Activated naive CD8-positive, alpha-beta T cell (primary cell): Measurements from ENCODE around the gene SPPL3.

ENCODE experiments used
- H3K27ac Mint-ChIP-seq: one replicate; pipeline ENCODE4 v1.8.0; 2021; ENCODE audit warnings: mixed read lengths
- H3K27me3 Mint-ChIP-seq: one replicate; pipeline ENCODE4 v1.8.0; 2021; ENCODE audit warnings: mixed read lengths
- H3K36me3 Mint-ChIP-seq: one replicate; pipeline ENCODE4 v1.8.0; 2021; ENCODE audit warnings: mixed read lengths
- H3K4me1 Mint-ChIP-seq: one replicate; pipeline ENCODE4 v1.8.0; 2021; ENCODE audit warnings: low read depth, mixed read lengths
- H3K4me3 Mint-ChIP-seq: one replicate; pipeline ENCODE4 v1.8.0; 2021; ENCODE audit warnings: mild to moderate bottlenecking, mixed read lengths
- H3K9me3 Mint-ChIP-seq: one replicate; pipeline ENCODE4 v1.8.0; 2021; ENCODE audit warnings: low read depth, mixed read lengths

Gene SPPL3

DNA sequence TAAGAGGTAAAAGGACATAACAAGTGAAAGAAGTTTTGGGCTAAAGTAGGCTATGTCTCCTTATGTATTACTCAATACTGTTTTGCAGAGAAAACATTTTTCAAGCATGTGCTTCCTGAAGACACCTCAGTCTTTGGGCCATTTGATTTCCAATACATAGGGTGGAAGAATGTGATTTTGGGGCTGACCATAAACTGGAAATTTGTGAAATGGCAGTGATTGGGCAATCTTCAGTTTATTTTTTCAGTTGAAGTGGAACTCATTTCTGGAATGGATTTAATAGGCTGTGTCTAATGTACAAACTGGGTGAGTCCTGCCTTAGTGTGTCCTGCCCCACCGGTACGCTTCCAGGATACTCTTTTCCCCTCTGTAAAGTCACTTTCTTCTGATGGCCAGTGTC lies 181.4 kb downstream of the SPPL3 start:
- H3K27me3 Mint-ChIP-seq: no peaks in the 10 kb centered on the region
- H3K4me1 Mint-ChIP-seq: peaks cover 26% of the 10 kb centered on the region
- no peaks in the 10 kb centered on the region for H3K9me3 Mint-ChIP-seq
- H3K4me3 Mint-ChIP-seq: no peak overlapping the region
- no peak overlapping the region for H3K27ac Mint-ChIP-seq
- peaks cover 19% of the 10 kb centered on the region for H3K36me3 Mint-ChIP-seq

DNA sequence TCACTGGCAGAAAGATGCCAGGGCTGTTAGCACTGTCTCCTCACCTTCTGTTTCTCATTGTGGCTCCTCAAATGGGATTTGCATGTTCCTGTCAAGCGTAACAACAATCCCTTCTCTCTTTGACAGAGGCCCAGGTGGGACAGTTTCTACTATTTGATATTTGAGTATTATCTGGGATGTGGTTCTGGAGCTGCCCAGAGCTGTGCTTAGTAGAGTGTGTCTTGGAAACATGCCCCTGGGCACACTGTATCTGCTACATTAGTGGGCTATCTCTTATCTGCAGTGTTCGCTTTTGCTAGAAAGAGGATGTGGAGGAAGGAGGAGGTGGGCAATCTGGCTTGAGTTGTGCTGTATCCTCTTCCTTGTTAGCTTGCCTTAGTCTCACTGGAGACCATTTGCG lies 182.3 kb downstream of the SPPL3 start:
- Mint-ChIP-seq H3K4me1 (peaks cover 26% of the 10 kb centered on the region), H3K36me3 (peaks cover 19% of the 10 kb centered on the region), H3K27me3 (no peaks in the 10 kb centered on the region), H3K4me3 (no peak overlapping the region), H3K9me3 (no peaks in the 10 kb centered on the region), H3K27ac (no peak overlapping the region)

DNA sequence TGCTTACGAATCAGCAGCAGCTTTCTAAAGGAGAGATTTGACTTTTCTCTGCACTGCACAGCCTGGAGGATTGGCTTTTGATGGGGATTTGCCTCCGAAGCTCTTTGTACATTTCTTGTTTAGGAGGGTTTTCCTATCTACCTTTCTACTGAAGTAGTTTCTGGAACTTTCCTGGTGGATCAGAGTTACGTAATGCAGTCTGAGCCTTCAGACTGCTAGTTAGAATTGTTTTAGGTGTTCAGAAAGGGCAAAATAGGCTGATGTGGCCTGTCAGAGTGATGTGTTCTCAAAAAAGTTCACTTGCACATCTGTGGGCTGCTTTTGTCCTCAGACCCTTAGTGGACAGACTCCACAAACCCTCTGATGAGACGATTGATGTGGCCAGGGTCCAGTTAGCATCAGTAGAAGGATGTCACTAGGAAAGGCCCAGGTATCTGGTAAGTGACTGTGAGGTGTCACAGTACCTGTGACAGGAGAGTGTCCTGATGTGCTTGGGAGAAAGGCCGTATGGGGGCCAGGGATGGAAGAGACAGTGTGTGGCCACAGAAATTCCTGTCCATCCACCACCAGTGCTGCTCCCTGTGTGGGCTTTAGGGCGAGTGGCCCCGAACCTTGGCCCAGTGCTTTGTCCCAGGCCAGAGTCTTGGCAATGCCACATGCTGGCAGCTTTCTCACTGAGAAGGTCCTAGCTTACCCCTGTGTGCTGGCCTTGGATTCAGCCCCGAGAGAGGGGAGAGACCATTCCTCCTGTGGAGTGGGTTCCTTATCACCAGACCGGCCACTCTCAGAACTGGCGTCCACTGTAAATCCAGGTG lies 183.0 kb downstream of the SPPL3 start:
- peaks cover 22% of the 10 kb centered on the region for H3K4me1 Mint-ChIP-seq
- no peaks in the 10 kb centered on the region for H3K27me3 Mint-ChIP-seq
- H3K27ac Mint-ChIP-seq: no peak overlapping the region
- peaks cover 24% of the 10 kb centered on the region for H3K36me3 Mint-ChIP-seq
- H3K4me3 Mint-ChIP-seq: no peak overlapping the region
- no peaks in the 10 kb centered on the region for H3K9me3 Mint-ChIP-seq

DNA sequence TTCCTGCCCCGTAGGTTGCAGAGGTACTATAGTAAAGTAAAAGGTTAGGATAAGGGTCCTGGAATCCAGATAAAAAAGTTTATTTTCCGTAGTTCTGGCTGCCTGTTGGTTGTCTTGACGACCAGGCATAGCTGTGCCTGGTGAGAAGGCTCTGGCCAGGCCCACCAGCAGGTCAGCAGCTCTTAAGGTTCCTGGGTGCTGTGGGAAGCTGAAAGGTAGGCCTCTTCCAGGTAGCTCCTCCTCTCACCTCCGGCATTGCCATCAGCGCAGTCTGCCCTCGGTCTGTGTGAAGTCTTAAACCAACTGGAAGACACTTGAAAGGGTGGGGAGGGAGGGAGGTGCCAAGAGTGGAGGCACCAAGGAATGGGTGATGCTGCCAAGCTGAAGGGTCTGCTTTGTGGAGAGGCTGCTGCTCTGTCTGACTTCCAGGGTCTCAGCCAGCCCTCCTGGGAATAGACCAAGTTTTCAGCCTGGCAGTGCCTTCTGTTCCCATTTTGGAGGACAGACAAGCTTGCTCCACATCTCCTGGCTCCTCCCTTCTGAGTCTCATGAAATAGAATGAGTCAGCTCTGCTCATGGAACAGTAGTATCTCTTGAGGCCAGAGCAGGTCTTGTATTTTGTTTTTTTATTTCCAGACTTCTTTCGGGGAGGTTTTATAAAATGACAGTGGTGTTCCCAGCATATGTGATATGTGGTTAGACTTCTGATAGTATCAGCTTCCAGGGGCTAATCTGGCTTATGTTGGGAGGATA lies 183.7 kb downstream of the SPPL3 start:
- Mint-ChIP-seq H3K27me3 (no peaks in the 10 kb centered on the region), H3K4me1 (peaks cover 17% of the 10 kb centered on the region), H3K4me3 (no peak overlapping the region), H3K27ac (no peak overlapping the region), H3K36me3 (peaks cover 24% of the 10 kb centered on the region), H3K9me3 (no peaks in the 10 kb centered on the region)

DNA sequence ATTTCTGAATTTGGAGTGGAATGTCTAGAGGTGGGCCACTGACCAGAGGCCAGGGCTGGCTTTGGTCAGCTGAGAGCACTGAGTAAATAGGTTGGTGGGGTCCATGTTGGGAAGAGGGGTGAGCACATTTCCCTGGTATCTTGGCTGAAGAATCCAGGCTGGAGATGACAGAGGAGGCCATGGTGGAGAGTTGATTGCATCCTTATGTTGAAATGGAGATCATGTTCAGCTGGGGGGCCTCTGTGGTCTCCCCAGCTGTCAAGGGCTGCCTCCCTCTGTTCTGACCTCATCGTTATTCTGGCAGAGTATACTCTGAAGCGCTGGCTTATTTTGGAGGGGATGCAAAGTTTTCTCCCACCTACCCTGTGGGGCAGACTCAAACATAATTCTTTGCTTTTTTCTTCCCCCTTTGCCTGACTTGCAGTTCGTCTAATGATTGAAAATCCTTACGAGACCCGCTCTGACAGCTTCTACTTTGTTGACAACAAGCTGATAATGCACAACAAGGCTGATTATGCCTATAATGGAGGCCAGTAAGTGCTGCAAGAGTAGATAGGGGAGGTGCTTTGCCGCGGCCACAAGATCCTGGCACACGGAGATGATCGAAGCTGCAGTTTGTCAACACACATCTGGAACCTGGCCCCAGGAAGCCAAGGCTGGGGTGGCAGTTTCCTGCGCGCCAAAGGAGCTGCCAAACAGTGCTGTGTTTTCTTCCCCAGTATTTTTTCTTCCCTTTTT lies 184.5 kb downstream of the SPPL3 start:
- H3K4me1 Mint-ChIP-seq: peaks cover 10% of the 10 kb centered on the region
- H3K9me3 Mint-ChIP-seq: no peaks in the 10 kb centered on the region
- H3K27me3 Mint-ChIP-seq: no peaks in the 10 kb centered on the region
- H3K4me3 Mint-ChIP-seq: no peak overlapping the region
- H3K36me3 Mint-ChIP-seq: peaks cover 24% of the 10 kb centered on the region
- no peak overlapping the region for H3K27ac Mint-ChIP-seq

DNA sequence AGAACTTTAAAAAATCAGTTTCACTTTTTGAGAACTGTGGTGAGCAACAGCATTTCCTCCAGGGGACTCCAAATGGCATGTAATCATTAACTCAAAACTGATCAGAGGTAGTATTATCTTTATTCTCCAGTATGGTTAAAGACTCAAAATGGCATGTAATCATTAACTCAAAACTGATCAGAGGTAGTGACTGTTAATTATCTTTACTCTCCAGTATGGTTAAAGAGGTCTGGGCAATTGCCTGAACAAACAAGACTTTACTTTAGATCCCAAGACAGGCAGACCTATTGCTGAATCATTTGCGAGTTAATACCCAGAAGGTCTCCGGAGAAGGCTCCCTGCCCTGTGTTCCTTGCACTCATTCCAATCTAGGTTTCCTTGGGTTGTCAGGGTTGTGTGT lies 185.1 kb downstream of the SPPL3 start:
- Mint-ChIP-seq H3K36me3 (peaks cover 24% of the 10 kb centered on the region), H3K27me3 (no peaks in the 10 kb centered on the region), H3K27ac (no peak overlapping the region), H3K4me1 (peaks cover 8% of the 10 kb centered on the region), H3K4me3 (no peak overlapping the region), H3K9me3 (no peaks in the 10 kb centered on the region)

DNA sequence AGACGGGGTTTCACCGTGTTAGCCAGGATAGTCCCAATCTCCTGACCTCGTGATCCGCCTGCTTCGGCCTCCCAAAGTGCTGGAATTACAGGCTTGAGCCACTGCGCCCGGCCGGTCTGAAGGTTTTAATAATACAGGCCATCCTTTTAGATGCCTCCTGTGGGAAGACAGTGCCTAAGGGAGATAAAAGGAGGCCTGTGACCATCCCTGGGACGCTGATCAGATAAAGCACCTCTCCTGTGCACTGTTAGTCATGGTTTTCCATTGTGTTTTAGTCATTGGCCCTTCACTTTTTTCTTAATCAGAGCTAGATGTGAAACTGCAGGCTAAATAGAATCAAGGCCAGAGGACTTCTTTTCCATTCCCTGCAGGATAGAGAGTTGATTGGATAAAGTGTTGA lies 186.1 kb downstream of the SPPL3 start:
- Mint-ChIP-seq H3K36me3 (peaks cover 22% of the 10 kb centered on the region), H3K9me3 (no peaks in the 10 kb centered on the region), H3K27ac (no peak overlapping the region), H3K4me3 (no peak overlapping the region), H3K27me3 (no peaks in the 10 kb centered on the region), H3K4me1 (peaks cover 15% of the 10 kb centered on the region)

DNA sequence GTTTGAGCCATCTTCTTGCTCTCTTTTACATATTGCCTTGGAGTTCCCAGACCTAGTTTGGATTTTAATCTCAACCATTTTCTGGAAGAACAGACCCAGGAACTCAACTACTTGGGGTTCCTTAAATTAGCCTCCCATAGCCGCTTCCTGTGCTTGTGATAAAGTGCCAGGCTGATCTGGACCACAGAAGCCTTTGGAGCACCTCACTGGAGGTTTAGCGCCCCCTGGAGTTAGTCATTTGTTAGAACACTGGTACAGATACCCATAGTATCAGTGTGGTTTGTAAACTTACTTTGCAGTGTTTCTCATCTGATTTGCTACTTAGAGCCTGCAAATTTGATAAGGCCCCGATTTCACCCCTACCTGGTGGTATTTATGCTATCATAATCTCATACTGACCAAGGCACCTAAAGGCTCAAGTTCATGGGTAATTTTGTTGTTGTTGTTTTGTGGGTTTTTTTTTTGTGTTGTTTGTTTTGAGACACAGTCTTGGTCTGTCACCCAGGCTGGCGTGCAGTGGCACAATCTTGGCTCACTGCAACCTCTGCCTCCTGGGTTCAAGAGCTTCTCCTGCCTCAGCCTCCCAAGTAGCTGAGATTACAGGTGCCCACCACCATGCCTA lies 190.2 kb downstream of the SPPL3 start:
- peaks cover 9% of the 10 kb centered on the region for H3K36me3 Mint-ChIP-seq
- H3K4me1 Mint-ChIP-seq: peaks cover 37% of the 10 kb centered on the region

DNA sequence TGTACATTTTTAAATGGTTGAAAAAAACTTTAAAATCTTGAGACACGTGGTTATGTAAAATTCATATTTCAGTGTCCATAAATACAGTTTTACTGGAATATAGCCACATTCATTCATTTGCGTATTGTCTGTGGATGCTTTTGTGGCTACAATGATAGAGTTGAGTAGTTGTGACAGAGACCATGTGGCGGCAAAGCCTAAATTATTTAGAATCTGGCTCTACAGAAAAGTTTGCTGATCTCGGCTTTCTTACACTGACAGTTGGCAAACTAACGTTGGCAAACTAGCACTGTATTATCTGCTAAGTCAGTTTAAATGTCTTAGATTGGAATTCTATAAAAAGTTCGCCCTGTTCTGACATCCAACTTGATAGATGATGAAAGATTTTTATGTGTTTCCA lies 191.5 kb downstream of the SPPL3 start:
- Mint-ChIP-seq H3K27ac (no peak overlapping the region), H3K36me3 (peaks cover 5% of the 10 kb centered on the region), H3K9me3 (no peaks in the 10 kb centered on the region), H3K27me3 (no peaks in the 10 kb centered on the region), H3K4me1 (peaks cover 33% of the 10 kb centered on the region), H3K4me3 (no peak overlapping the region)

More for the DNA sequence above, 190.2 kb downstream of the SPPL3 start:
- no peaks in the 10 kb centered on the region for H3K9me3 Mint-ChIP-seq
- H3K27me3 Mint-ChIP-seq: no peaks in the 10 kb centered on the region
- no peak overlapping the region for H3K4me3 Mint-ChIP-seq
- H3K27ac Mint-ChIP-seq: no peak overlapping the region
